ENCODE data around the gene LCLAT1.

The LCLAT1 gene

GRCh38 chr2:30447149-30448045, at the start of gene LCLAT1 (continued):
- no peak for TF ChIP-seq ZNF645 (tag by site-specific recombination; IDR thresholded peaks at IDR 0.05)
- TF ChIP-seq ZNF426 (tag by site-specific recombination; IDR thresholded peaks at IDR 0.05), result no peak
- TF ChIP-seq ZNF704 (tag by site-specific recombination; IDR thresholded peaks at IDR 0.05), result no peak
- no peak for TF ChIP-seq ZNF473 (tag by site-specific recombination; IDR thresholded peaks at IDR 0.05)
- no peak for TF ChIP-seq ZNF133 (tag by site-specific recombination; IDR thresholded peaks at IDR 0.05)
- TF ChIP-seq ZNF354C (tag by site-specific recombination; IDR thresholded peaks at IDR 0.05; ENCODE audit: borderline replicate concordance, low read depth), result no peak
- TF ChIP-seq ZNF529 (tag by site-specific recombination; IDR thresholded peaks at IDR 0.05; ENCODE audit: insufficient replicate concordance), result no peak
- no peak for TF ChIP-seq ZNF19 (tag by site-specific recombination; IDR thresholded peaks at IDR 0.05; ENCODE audit: low read depth)
- TF ChIP-seq HIC1 (tag by site-specific recombination; IDR thresholded peaks at IDR 0.05), result no peak
- TF ChIP-seq ZNF37A (tag by site-specific recombination; IDR thresholded peaks at IDR 0.05), result no peak
- TF ChIP-seq ZNF184 (tag by site-specific recombination; IDR thresholded peaks at IDR 0.05), result no peak
- TF ChIP-seq ZNF155 (tag by site-specific recombination; IDR thresholded peaks at IDR 0.05), result no peak
- TF ChIP-seq ZNF48 (tag by site-specific recombination; IDR thresholded peaks at IDR 0.05), result no peak
- no peak for TF ChIP-seq ZNF623 (tag by site-specific recombination; IDR thresholded peaks at IDR 0.05)
- no peak for TF ChIP-seq ZNF2 (tag by site-specific recombination; IDR thresholded peaks at IDR 0.05)
- no peak for TF ChIP-seq RBAK (tag by site-specific recombination; IDR thresholded peaks at IDR 0.05)
- TF ChIP-seq ZNF248 (tag by site-specific recombination; IDR thresholded peaks at IDR 0.05), result no peak
- TF ChIP-seq ZNF501 (tag by site-specific recombination; IDR thresholded peaks at IDR 0.05), result no peak
- no peak for TF ChIP-seq ZNF571 (tag by site-specific recombination; IDR thresholded peaks at IDR 0.05)
- no peak for TF ChIP-seq ZNF76 (tag by site-specific recombination; IDR thresholded peaks at IDR 0.05; ENCODE audit: borderline replicate concordance, low read depth)
- TF ChIP-seq ZBTB21 (tag by site-specific recombination; IDR thresholded peaks at IDR 0.05), result peak; percentile 66
- TF ChIP-seq BCL11A (tag by site-specific recombination; IDR thresholded peaks at IDR 0.05; ENCODE audit: low read depth), result no peak
- no peak for TF ChIP-seq ZNF221 (tag by site-specific recombination; IDR thresholded peaks at IDR 0.05; ENCODE audit: borderline replicate concordance)
- TF ChIP-seq ELK4 (IDR thresholded peaks at IDR 0.05; ENCODE audit: borderline replicate concordance, low read depth, low read length), result no peak
- TF ChIP-seq ZNF266 (tag by site-specific recombination; IDR thresholded peaks at IDR 0.05; ENCODE audit: low read depth), result no peak
- TF ChIP-seq HOXD13 (CRISPR knock-in tag; IDR thresholded peaks at IDR 0.05; ENCODE audit: borderline replicate concordance), result no peak
- no peak for TF ChIP-seq ZNF214 (tag by site-specific recombination; IDR thresholded peaks at IDR 0.05; ENCODE audit: borderline replicate concordance)
- no peak for TF ChIP-seq BCL11B (tag by site-specific recombination; IDR thresholded peaks at IDR 0.05; ENCODE audit: low read depth)
- TF ChIP-seq ZNF777 (tag by site-specific recombination; IDR thresholded peaks at IDR 0.05; ENCODE audit: borderline replicate concordance), result 0 out of 2 replicates have a peak, but pooled peaks have one; percentile 54
- no peak for TF ChIP-seq KLF10 (tag by site-specific recombination; IDR thresholded peaks at IDR 0.05)
- TF ChIP-seq ZNF510 (tag by site-specific recombination; IDR thresholded peaks at IDR 0.05; ENCODE audit: insufficient replicate concordance), result no peak
- TF ChIP-seq ZNF626 (tag by site-specific recombination; IDR thresholded peaks at IDR 0.05), result no peak
- 0 out of 2 replicates have a peak, but pooled peaks have one; percentile 22 for TF ChIP-seq PATZ1 (tag by site-specific recombination; IDR thresholded peaks at IDR 0.05)

Measured in HEK293 (cell line).